NCI-H146 treated with DMSO at 0.1 percent for 48 hours (cell line): ENCODE results near the gene IDUA.
"Not testable (repeated sequence)": the region's sequence is repeated elsewhere in the genome, so short reads cannot be mapped to it uniquely, and the experiment has no call there.

Experiments
- DNase-seq: peaks from one replicate; lab custom pipeline; 2025; ENCODE audit not compliant: unreplicated experiment; lab: John Stamatoyannopoulos, UW

The IDUA gene

DNA sequence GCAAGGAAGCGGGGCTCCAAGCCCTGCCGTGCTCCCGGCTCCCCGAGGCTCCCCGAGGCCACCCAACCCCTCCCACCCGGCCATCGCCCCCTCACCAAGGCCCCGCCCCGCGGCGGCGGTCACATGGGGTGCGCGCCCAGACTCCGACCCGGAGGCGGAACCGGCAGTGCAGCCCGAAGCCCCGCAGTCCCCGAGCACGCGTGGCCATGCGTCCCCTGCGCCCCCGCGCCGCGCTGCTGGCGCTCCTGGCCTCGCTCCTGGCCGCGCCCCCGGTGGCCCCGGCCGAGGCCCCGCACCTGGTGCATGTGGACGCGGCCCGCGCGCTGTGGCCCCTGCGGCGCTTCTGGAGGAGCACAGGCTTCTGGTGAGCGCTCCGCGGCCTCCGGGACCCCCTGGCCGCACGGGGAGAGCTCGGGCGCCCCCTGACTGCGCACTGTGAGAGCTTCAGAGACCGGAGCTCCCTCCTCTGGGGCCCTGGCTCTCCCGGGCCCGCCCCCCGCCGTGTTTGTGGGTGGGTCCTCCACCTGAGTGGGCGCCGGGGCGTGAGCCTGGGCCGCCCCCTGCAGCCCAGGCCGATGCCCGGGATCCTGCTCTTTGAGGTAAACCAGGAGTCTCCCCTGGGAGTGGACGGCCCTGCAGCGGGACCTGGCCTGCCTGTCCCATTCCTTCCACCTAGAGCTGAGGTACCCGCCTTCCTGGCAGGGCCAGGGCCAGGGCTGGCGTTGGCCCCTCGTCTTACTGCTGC lies at the start of gene IDUA:
TSS of gene IDUA (plus strand) at position 166 of the 745 bp plus-strand sequence. CDS start at position 207, 41 bp downstream.
- no peak for DNase-seq

DNA sequence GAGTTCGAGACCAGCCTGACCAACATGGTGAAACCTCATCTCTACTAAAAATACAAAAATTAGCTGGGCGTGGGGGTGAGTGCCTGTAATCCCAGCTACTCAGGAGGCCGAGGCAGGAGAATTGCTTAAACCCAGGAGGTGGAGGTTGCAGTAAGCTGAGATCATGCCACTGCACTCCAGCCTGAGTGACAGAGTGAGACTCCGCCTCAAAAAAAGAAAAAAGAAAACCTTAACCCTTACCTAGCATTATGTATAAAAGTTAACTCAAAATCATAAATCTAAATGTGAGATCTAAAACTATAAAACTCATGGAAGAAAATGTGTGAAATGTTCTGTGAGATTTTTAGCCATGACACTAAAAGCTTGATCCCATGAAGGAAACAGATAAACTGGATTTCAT lies 47.3 kb upstream of the IDUA start:
- DNase-seq, result not testable (repeated sequence)

DNA sequence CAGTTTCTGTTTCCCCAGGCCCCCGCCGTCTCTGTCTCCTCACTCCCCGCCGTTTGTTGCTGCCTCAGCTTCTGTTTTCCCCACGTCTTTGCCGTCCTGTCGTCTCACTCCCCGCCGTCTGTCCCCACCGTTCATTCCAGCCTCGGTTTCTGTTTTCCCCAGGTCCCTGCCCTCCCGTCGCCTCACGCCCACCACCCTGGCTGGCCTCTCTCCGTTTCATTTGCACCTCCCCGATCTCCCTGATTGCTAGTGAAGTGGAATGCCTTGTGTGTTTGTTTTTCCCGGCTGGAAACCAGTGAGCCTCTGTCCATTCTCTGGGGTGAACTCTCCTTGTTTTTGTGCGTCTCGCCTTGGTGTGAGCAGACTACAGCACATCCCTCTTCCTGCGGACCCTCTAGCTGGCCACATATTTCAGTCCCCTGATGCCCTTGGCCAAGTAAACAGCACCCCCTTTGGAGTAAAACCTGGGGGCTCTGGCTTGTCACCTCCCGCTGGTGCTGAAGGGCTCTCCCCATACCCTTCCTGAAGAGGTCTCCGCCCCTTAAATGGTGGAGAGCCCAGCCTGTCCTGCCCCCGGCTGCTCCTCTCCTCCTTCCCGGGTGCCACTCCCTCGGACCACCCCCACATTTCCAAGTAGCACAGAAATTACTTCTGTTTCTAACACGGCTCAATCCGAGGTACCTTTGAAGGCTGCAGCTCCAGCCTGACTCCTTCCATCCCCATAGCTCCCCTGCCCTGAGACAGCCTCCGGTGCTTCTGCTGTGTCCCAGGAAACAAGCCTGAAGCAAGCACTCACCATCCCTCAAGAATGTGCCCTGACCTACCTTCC lies 41.4 kb upstream of the IDUA start:
- DNase-seq, result no peak

DNA sequence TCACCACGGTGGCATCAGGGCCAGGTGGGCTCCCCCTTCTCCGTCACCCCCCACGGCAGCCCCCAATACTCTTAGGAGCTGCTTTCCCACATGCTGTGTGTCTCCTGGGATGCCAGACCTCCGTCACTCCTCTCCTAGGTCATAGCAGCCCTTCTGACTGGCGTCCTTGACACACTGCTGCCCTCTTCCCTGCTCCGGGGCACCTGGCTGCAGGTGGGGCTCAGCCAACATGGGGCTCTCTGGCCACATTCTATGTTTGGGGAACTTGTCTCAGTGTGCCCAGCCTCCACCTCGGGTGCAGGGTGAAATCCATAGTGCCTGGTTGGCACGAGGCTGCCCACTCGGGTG lies 40.8 kb upstream of the IDUA start:
- no peak for DNase-seq

DNA sequence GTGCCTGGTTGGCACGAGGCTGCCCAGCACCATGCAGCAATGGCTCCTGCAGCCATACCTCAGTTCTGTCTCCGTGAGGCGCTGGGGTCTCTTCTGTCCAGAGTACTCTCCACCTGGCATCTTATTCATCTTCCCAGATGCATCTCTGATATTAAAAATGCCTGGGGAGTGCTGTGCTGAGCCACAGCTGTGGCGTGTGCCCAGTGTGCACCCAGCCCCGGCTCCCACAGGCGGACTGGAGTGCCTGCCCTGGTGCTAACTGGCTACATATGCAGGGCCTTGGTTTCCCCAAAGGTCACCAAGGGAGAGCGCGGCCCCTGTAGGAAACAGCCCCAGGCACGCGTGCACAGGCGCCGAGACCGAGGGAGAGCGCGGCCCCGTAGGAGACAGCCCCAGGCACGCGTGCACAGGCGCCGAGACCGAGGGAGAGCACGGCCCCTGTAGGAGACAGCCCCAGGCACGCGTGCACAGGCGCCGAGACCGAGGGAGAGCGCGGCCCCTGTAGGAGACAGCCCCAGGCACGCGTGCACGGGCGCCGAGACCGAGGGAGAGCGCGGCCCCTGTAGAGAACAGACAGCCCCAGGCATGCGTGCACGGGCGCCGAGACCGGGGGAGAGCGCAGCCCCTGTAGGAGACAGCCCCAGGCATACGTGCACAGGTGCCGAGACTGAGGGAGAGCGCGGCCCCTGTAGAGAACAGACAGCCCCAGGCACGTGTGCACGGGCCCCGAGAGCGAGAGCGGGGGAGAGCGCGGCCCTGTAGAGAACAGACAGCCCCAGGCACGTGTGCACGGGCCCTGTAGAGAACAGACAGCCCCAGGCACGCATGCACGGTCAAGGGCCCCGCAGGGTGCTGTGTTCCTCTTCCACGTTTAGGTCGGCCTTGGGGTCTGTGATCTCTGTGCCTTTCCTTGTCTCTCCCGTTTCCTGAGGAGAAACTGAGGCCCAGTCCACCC lies 40.0 kb upstream of the IDUA start:
- DNase-seq, result no peak

DNA sequence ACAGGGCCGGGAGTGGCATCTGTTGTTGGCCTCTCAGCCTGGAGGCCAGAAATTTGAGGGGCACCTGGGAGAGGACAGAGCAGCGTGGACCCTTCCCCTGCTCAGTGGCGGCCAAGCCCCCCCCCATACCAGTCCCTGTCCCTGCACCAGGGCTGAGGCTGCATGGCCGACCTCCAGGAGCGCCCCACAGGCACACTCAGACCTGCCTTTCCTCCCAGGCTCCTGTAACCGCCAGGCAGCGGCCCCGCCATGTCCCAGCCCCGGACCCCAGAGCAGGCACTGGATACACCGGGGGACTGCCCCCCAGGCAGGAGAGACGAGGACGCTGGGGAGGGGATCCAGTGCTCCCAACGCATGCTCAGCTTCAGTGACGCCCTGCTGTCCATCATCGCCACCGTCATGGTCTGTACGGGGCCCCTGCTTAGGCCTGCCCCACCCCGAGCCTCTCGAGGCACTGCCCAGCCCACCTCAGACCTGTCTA lies 39.3 kb upstream of the IDUA start:
- DNase-seq, result no peak

DNA sequence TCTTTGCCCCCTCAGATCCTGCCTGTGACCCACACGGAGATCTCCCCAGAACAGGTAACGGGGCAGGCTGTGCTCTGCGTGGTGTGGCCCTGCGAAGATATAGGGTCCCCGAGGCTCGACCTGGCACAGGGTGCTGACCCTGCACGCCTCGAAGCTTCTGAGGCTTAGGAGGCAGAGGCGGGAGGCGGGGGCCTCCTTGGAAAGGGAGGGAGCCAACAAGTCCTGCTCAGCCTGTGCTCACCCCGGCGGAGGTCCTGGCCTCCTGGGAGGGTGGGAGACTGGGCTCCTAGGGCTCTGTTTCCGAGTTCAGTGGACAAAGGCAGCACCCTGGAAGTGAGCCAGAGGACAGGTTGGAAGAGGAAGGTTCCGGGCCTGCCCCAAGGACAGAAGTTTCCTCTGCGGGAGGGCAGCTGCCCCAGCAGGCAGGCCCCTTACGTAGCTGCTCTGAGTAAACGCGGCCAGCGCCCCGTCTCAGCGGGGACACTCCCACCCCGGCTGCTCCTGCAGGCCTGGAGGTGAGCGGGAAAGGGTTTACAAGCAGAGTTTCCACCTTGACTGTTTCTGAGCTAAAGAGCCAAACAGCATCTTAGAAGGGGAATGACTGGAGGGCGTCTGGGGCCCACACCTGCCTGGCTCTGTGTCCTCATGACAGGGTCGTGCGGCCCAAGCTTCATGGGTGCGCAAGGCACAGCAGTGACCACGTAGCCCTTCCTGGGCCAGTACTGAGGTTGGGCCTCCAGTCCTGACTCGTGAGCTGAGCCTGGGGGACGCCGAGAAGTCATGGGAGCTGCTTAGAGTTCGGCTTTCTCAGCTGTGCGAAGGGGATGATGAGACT lies 38.5 kb upstream of the IDUA start:
- DNase-seq, result no peak

DNA sequence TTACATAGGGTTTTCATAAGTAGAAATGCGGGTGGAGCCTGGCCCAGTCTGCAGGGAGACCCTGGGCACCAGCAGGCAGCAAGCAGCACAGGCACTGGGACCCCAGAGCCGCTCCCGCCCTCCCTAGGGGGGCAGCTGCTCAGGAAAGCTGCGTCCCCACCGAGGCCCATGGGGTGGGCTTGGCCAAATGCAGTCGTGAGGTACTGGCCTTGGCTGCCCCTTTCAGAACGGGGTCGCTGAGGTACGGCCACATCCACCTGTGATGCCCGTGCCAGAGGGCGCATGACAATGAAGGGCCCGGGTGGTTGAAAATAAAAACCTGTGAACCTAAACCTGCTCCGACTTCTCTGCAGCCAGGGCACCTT lies 37.9 kb upstream of the IDUA start:
- DNase-seq, result no peak

DNA sequence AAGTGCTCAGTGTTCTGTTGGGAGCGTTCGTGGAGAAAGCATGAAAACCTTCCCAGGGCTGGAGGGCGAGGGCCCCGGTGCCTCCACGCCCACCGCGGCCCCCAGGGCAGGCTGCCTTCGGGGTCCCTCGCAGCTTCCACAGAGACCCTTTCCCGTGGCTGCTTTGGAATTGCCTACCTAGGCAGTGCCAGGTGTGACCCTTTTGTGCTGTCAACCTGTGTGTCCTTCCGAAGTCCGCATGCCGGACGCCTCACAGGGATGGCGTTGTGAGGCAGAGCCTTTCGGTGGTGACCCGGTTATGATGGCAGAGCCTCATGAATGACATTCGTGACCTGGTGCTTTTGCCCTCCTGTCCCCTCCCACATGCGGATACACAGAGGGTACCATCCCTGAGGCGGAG lies 37.2 kb upstream of the IDUA start:
- no peak for DNase-seq

DNA sequence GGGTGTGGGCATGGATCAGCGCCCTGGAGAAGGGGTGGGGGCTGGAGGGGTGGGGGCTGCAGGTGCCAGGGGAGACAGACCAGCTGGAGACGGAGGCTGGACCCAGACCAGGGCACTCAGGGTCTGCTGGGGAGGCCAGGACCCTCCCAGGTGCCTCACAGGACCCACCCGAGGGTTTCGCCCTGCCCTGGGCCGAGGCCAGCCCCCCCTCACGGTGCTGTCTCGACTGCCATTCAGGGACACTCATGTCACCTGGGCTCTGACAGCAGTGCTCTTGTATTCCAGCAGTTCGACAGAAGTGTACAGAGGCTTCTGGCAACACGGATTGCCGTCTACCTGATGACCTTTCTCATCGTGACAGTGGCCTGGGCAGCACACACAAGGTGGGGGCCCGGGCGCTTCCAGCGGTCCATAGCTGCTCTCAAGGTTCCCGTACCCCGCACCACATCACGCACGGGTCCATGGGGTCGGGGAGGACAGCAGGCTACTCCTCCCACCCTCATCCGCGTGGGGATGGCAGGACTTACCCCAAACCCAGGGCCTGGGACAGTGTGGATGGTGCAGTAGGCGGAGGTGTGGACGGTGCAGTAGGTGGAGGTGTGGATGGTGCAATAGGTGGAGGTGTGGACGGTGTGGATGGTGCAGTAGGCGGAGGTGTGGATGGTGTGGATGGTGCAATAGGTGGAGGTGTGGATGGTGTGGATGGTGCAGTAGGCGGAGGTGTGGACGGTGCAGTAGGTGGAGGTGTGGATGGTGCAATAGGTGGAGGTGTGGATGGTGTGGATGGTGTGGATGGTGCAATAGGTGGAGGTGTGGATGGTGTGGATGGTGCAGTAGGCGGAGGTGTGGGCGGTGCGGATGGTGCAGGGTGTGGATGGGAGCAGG lies 36.5 kb upstream of the IDUA start:
- no peak for DNase-seq

DNA sequence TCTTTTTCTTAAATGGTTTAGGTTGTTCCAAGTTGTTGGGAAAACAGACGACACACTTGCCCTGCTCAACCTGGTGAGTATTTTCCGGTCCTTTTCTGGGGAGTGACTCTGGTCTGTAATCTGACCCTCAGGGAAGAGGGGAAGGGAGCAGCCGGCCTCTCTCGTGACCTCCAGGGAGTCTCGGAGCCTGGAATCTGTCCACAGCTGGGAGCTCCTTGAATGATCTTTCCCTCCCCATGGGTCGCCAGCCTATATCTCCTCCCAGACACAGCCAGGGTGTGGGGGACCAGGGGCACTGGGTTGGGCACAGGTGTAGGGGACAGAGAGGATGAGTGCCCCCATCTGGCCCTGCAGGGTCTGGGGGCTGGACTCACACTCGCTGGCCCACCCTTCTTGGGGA lies 35.7 kb upstream of the IDUA start:
- no peak for DNase-seq

DNA sequence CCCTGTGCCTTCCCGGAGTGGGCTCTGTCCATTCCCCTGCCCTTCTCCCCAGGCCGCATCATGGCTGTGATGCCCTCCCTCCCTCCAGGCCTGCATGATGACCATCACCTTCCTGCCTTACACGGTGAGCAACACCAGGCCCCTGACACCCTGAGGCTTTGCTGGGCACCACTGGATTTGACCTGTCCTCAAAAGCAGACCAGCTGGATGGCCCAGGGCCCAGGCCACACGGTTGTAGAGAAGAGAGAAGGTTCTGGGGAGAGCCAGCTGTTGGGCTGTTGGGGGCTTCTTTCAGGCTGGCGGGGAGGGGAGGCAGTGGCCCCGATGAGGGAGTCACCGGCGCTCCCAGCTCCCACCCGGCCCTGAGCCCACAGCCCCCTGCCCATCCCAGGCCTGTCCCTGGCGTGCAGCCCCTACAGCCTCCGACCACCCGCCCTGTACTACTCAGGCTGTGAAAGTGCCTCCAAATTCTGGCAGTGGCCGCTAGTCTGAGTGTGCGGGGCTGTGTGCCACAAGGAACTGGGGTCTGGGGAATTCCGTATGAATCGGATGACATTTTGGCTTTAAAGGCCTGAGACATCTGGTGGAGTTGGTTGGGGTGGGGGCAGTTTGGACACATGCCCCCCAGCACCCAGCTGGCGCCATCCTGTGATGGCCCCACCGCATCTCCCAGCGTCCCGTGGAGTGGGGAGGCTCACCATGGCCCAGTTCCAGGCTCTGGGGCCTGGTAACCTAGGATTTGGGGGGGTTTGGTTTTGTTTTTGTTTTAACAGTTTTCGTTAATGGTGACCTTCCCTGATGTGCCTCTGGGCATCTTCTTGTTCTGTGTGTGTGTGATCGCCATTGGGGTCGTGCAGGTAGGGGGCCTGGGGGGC lies 35.0 kb upstream of the IDUA start:
- no peak for DNase-seq

DNA sequence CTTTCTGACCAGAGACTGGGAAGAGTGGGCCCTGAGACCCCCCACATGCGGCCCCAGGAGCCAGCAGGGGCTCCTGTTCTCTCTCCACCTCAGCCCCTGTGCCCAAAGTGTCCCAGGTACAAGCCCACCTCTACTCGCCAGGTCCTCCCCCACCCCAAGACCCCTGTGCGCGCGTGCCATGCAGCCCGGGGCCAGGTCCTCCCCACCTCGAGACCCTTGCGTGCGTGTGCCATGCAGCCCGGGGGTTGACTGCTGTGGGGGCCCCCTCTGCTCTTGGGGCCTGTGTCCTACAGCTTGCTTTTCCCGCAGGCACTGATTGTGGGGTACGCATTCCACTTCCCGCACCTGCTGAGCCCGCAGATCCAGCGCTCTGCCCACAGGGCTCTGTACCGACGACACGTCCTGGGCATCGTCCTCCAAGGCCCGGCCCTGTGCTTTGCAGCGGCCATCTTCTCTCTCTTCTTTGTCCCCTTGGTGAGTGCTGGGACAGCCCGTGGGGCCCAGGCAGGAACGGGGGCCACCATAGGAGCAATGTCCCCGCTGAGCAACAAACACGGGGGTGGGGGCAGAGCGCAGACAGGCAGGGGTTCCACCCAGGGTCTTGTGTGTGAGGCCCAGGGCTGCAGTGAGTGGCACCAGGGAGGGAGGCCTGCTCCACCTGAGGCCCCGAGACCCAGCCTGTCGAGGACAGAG lies 33.8 kb upstream of the IDUA start:
- DNase-seq, result no peak

DNA sequence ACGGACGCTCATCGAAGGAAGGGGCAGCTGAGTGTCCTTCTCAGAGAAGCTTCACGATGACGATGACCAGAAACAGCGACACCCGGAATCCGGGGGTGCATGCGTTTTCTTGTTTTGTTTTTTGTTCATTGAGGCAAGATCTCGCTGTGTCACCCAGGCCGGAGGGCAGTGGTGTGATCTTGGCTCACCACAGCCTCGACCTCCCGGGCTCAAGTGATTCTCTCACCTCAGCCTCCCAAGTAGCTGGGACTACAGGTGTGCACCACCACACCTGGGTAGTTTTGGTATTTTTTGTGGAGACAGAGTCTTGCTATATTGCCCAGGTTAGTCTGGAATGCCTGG lies 33.3 kb upstream of the IDUA start:
- DNase-seq, result no peak

DNA sequence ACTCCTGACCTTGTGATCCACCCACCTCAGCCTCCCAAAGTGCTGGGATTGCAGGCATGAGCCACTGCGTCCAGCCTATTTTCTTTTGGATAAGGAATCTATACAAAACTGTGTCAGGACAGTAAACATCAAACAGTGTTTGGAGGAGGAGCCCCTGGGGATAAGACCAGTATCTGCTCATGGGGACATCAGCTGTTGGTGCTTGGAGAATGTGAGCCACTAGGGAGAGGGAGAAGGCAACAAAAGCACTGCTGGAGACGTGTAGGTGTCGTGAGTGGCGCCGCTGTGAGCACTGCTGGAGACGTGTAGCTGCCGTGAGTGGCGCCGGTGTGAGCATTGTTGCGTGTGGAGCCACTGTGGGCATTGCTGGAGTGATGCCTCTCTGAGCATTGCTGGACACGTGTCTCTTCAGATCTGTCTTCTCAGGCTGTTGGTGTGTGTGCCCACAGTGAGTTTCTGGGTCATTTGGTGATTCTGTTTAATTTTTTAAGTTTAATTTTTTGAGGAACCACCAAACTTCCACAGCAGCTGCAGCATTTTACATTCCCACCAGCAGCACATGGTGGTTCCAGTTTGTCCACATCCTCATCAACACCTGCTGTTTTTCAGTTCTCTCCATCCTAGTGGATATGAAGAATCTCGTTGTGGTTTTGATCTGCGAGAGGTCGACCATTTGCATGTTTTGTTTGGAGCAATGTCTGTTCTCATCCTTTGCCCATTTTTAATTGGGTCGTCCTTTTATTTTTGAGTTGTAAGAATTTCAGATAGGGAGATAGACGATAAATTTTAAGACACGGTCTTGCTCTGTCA lies 32.4 kb upstream of the IDUA start:
- DNase-seq, result no peak

DNA sequence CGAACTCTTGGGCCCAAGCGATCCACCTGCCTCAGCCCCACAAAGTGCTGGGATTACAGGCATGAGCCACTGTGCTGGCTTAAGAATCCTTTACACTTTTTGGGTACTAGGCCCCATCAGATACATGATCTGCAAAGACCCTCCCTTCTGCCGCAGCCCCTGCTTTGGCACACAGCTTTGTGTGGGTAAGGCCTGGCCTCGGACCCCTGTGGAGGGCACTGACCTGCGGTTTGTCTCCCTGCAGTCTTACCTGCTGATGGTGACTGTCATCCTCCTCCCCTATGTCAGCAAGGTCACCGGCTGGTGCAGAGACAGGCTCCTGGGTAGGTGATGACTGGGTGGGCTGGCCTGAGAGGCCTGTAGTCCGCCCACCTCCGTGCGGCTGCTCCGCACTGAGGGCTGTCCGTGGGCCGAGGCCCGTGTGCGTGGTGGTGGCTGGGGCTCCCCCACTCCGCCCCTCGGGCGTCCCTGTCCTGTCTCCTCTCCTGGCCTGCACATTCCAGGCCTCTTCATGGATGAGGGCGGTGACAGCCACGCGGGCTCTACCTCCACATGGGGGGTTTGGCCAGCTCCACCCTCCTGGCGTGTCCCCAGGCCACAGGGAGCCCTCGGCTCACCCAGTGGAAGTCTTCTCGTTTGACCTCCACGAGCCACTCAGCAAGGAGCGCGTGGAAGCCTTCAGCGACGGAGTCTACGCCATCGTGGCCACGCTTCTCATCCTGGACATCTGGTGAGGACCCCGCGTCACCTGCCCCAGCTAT lies 31.5 kb upstream of the IDUA start:
- DNase-seq, result no peak
